ENCODE results near the gene GRAMD1A.
"Not testable (repeated sequence)": the region's sequence is repeated elsewhere in the genome, so short reads cannot be mapped to it uniquely, and the experiment has no call there.

Gene GRAMD1A

GRCh38 chr19:35038623-35039512 lies 38.7 kb downstream of the GRAMD1A start:
- DNase-seq: no peak

- DNase-seq: no peak
Observed at GRCh38 chr19:35039881-35040825, 40.0 kb downstream of the GRAMD1A start.

- no peak for DNase-seq
Observed at GRCh38 chr19:35040826-35041547, 40.9 kb downstream of the GRAMD1A start.

GRCh38 chr19:35041548-35042055 lies 41.5 kb downstream of the GRAMD1A start, which contains the start of gene HPN:
Gene HPN, plus strand, starts transcription at chr19:35041721. Its CDS starts 786 bp downstream, at chr19:35042507.
- no peak for DNase-seq

- DNase-seq: no peak
Observed at GRCh38 chr19:35042056-35042730, 42.1 kb downstream of the GRAMD1A start.

GRCh38 chr19:35042954-35043604 lies 43.0 kb downstream of the GRAMD1A start:
- no peak for DNase-seq

GRCh38 chr19:35043906-35044305 lies 43.8 kb downstream of the GRAMD1A start:
- no peak for DNase-seq

- DNase-seq: peak; percentile 12
Observed at GRCh38 chr19:35044317-35045117, 44.4 kb downstream of the GRAMD1A start.

GRCh38 chr19:35045667-35046300 lies 45.7 kb downstream of the GRAMD1A start:
- no peak for DNase-seq

GRCh38 chr19:35046461-35046860 lies 46.3 kb downstream of the GRAMD1A start:
- no peak for DNase-seq

GRCh38 chr19:35048911-35049411 lies 48.8 kb downstream of the GRAMD1A start:
- no peak for DNase-seq

- DNase-seq: no peak
Observed at GRCh38 chr19:35049456-35049855, 49.3 kb downstream of the GRAMD1A start.

GRCh38 chr19:35050662-35051061 lies 50.5 kb downstream of the GRAMD1A start:
- not testable (repeated sequence) for DNase-seq

- not testable (repeated sequence) for DNase-seq
Observed at GRCh38 chr19:35051268-35051667, 51.1 kb downstream of the GRAMD1A start.

GRCh38 chr19:35051796-35052195 lies 51.7 kb downstream of the GRAMD1A start:
- DNase-seq: no peak

GRCh38 chr19:35052599-35053190 lies 52.6 kb downstream of the GRAMD1A start:
- no peak for DNase-seq

- DNase-seq: no peak
Observed at GRCh38 chr19:35053667-35054293, 53.7 kb downstream of the GRAMD1A start.

- no peak for DNase-seq
Observed at GRCh38 chr19:35054626-35055025, 54.5 kb downstream of the GRAMD1A start.

GRCh38 chr19:35055715-35056179 lies 55.6 kb downstream of the GRAMD1A start:
- DNase-seq: no peak
